Stimulated activated CD4-positive, alpha-beta T cell treated with anti-CD3 and anti-CD28 coated beads, Interleukin-1b, Interleukin-23, amount 100 ng/mL, for 1 hour (primary cell): ENCODE data around the gene C4BPB.

Source experiments
- DNase-seq, 2 donors: peaks; one replicate each; pipeline ENCODE4 v3.0.0-alpha.2; 2020; ENCODE audit warnings: low read depth in 2 of 2

The C4BPB gene

DNA sequence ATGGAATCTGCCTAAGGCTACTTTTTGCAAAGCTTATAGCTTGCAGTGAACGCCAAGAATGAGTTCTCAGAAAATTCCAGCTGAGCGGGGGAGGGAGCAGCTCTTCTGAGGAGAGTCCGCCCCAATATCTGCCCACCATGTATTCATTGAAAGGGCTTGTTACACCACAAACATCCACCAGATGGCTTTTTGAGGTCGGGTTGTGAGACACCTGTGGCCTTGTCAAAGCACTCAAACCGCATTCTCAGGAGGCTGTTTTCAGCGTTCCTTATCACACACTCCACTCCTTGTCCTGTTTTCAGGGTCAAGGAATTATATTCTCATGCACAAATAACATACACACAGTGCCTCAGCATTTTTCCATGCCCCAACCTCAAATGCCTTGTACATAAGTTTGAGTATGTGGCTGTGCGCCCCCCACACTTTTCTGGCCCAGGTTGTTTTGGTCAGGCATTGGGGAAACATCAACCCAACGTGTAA is 3.9 kb upstream of the C4BPB start:
- peak; percentile 4 to 16 for DNase-seq

DNA sequence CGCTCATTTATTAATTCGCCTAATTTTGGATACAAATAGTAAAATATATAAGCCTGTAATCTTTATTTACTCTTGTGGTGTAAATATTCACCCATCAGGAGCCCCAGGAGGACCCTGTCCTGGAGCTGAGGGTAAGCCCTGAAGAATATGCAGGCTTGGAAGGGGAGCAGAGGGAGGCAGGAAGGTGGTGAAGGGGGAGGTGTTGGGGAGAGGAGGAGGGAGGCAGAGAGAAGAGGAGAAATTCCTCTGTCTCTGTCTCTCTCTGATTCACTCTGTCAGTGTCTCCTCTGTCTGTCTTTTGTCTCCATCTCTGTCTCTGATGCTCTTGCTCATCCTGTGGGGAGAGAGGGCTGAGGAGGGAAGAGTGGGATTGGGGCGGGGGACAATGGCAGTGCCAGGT is 2.8 kb upstream of the C4BPB start:
- no peak for DNase-seq

DNA sequence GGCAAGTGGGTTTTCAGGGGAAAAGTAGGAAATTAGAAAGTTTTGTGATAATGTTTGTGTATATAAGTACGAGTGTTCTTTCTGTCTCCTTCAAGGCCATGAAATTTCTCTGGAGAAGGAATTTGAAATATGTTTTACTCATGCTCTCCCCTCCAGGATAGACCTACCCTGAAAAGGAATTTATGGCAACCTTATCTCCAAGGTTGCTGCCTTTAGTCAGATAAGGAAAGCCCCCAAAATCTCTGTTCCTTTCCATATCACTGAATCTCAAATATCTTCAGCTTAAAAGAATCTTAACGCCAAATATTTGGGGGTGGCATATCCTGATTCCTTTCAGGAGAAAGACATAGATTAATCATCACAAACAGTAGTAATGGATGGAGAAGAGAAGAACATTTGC is 499 bp upstream of the C4BPB start:
- DNase-seq, result no peak

DNA sequence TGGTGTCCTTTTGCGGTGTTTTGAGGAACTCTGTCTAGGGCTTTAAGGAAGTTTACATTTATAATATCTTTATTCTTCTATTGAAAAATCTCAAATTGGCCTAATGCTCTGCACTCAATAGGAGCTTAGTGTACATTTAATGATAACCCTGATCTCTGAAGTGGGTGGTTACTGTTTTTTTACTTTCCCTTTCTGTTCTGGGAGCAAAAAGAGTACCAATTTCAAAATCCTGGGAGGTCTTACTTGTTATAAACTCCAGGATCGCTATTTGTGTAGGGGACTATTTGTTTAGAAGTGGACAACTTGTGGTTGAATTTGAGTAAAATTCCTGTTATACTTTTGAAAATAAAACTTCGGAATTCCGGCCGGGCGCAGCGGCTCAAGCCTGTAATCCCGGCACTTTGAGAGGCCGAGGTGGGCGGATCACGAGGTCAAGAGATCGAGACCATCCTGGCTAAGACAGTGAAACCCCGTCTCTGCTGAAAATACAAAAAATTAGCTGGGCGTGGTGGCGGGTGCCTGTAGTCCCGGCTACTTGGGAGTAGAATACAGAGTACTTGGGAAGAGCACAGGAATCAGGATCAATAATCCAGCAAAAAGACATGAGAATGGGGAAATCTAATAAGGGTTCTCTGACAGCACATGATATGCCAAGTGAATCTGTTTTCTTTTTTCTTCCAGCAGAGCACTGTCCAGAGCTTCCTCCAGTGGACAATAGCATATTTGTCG is 1.1 kb downstream of the C4BPB start:
- no peak for DNase-seq

DNA sequence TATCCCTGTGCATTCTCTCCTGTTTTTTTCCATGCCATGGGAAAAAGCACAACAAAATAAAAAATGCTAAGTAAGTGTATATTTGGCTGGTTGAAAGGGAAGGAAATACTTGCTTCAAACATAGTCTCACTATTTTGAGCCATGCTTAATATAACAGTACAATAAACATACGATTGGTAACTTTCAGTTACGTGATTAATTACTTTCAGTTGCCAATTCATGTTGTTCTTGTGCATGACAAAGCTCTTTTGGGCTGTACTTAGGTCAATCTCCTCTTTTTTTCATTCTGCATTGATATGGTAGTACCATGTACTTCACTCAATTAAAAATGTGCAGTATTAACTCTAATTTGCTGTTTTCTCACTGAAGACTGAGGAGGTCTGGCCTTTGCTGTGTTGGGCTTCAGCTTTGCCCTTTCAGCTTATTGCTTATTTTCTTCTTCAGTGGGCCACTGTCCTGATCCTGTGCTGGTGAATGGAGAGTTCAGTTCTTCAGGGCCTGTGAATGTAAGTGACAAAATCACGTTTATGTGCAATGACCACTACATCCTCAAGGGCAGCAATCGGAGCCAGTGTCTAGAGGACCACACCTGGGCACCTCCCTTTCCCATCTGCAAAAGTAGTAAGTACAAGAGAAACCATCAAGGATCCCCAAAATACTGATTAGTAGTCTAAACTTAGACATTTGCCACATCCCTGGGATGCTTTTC is 2.7 kb downstream of the C4BPB start:
- no peak for DNase-seq

DNA sequence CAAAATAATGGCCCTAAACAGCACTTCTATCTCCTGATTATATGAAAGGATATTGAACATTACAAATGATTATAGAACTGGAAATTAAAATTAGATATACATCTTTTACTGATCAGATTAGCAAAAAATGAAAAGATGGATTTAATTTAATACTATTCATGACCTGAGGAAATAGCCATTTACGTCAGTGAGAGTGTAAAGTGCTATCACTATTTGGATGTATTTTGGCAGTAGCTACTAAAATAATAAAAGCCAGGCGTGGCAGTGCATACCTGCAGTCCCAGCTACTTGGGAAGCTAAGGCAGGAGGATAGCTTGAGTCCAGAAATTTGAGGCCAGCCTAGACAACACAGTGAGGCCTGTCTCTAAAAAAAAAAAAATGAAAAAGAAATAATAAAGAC is 5.3 kb downstream of the C4BPB start:
- DNase-seq, result no peak

DNA sequence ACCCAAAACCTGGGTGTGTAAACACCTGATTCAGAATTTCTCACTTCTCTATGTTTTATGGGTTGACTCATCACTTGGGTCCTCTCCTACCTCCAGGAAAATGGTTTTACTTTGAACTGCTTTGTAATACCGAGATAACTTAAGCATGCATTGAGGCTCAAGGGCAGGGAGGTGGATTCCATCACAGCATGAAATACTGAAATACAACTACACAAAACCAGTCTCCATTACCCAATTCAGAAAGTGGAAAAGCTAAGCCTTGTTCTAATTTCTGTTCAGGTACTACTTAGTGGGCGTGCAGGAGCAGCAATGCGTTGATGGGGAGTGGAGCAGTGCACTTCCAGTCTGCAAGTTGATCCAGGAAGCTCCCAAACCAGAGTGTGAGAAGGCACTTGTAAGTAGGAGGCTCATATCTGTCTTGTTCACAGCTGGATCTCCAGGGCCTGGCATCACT is 9.2 kb downstream of the C4BPB start:
- DNase-seq, result no peak

DNA sequence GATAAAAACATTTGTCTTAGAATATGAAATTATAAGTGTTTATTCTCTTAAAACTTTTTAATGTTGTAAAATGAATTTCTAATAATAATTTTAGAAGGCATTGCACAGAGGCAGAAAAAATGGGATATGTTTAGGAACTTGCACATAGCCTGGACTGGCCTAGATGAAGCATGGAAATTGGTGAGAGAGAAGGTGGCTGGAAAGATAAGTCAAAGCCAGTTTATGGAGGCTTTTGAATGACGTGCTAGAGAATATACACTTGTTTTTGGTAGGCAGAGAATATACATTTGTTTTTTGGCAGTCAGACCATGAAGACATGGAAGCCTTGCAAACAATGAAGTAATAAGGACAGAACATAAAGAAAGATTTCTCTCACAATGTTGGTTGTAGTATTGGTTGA is 13.1 kb downstream of the C4BPB start:
- DNase-seq, result no peak

DNA sequence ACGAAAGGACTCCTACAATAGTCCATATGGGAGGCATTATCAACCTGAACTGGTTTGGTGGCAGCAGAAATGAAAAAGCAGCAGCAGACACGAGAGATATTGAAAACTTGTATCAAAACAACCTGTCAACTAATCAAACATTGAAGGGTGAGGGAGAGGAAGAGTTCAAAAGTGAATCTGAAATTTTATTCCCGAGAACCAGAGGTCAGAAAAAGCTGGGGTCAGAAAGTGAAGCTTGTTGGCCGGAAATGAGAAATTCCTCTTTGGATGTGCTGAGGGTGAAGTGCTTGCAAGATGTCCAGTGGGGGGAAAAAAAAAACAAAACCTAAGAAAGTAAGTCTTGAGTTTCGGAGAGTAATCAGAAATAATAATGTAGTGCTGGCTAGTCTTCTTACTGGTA is 13.5 kb downstream of the C4BPB start:
- DNase-seq, result no peak

DNA sequence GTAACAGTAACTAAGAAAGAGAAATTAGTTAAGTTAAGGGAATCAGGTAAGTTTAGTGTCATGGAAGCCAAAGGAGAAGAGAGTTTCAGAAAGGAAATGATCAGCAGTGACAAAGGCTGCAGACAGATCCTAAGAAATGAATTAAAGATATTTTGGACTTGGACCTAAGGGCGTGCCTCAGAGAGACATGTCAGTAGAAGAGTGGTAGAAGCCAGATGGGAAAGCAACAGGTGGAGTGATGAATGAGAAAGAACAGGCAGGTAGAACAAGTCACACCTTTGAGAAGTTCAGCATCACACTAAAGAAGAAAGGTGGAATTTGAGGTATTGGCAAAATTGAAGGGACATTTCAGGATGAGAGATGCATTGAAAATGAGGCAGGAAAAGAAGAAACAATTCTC is 14.0 kb downstream of the C4BPB start:
- no peak for DNase-seq

DNA sequence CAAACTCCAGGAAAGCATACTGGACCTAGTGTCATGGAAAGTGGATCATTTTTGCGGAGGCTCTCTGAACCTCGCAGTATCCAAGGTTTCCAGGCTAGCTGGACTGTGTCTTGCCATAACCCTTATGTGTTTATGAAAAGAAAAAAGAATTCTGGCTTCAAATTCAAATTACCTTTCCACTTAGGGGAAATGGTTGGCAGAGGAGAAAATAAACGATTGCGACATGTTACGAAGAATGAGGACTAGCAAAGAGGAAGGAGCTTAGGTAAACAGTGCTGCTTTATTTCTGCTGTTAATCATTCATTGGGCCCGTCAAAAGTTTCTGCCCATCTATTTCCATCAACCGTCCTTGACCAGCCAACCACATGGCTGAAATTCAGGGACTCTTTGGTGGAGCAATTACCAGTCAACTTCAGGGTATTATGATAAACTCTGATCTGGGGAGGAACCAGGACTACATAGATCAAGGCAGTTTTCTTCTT is 15.3 kb downstream of the C4BPB start, which contains the start of gene C4BPA:
Gene C4BPA, plus strand, starts transcription at position 342 of the 482 bp plus-strand sequence. CDS start 8,793 bp downstream, outside the sequence.
- no peak for DNase-seq

DNA sequence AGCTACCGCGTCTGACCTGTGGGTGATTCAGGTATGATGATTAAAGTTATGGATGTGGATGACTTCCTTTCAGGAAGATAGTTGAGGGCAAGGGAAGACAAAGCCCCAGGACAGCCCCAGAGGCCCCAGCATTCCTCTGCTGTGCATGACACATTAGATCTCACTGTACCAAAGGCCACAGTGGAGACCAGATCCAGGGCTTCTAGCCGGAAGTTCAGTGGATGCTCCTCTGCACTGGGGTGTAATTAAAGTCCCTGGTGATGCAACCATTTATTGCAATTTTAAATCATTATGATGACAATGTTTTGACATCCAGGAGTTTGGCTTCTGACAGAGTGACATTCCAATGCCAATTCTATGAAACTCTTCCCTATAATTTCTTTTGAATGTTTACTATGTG is 20.3 kb downstream of the C4BPB start:
- DNase-seq, result no peak

DNA sequence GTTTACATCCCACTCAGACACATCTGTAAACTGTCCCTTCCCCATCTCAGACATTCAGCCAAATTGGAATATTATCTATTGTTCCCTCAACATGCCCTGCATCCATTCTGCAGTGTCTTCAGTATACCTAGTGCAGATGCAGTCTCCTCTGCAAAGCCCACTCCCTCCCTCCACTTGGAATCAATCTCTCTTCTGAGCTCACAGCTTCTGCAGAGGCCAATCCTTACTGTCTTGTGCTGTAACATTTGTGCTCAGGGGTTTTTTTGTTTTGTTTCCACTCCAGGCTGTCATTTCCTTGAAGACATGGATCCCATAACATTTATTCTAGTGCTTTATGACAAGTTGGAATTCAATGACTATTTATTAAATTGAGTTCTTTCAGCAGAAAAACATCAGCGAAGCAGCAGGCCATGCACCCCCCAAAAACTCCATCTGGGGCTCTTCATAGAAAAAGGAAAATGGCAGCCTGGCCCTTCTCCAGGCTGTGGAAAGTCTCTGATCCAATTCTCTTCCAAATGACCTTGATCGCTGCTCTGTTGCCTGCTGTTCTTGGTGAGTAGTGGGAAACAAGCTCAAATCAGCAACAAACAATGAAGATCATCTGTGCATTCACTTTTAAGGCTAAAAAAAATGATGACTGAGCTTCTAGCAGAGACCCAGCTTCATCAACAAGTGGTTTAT is 24.1 kb downstream of the C4BPB start:
- DNase-seq, result no peak

DNA sequence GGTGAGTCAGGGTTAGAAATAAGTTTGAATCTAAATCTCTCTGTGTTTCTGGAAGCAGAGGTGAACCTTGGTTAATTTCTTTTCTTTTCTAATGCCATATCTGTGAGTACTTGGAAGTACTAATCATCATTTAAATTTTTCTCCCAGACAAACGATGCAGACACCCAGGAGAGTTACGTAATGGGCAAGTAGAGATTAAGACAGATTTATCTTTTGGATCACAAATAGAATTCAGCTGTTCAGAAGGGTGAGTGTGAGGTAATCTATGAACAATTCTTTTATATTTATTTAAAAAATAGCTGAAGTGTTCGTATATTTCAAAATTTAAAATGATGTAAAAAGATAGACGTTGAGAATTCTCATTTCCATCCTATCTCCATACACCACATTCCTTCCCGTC is 26.6 kb downstream of the C4BPB start:
- no peak for DNase-seq

DNA sequence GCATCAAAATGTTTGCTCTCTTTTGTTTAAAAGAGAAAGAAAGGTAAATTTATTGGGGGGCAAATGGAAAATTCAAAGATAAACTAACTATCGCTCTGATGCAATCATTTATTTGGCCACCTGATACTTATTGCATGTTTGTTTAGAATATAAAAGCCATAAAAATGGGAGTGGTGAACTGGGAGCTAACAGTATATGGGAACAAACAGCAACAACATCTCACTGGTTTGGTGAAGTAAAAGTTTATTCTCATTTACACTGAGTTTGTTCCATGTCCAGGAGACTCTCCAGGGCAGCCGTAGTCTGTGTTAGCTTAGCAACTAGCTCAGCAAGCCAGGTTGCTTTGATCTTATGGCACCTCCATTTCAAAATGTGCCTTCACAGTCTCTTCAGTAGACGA is 35.7 kb downstream of the C4BPB start:
- no peak for DNase-seq

DNA sequence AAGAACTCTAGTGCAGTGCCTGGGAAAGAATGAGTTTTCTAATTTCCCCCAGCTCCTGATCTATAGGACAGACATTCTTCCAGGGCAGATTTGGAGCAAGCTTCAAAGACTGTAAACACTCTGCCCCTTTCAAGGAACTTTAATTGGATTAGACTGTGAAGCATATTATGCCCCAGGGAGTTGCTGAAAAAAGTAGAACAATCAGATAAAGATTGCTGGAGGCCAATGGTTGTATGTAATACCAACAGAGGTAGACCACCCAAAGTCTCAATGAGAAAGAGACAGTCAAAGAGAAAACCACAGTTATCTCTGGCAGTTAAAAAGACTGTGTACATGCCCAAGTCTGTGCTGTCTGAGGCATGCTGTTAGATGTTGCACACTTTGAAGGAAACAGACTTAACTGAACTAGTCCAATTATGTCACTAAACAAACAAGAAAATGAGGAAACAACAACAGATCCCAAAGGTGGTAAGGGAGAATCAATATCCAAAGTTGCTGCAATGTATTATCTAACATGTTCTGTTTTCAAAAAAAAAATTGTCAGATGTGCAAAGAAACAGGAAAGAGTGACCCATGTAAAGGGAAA is 39.8 kb downstream of the C4BPB start:
- no peak for DNase-seq

DNA sequence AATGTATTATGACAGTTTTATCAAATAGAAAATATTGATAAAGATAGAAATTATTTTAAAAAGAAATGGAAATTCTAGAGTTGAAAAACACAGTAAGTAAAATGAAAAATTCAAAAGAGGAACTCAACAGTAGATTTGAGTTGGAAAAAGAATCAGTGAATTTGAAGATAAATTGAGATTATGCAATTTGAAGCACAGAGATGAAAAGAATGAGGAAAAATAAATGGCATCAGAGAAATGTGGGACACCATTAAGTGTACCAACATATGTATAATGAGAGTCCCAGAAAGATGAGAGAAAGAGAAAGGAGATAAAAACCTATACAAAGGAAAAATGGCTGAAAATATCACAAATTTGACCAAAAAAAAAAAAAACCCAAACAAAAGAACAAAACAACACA is 40.4 kb downstream of the C4BPB start:
- DNase-seq, result no peak

DNA sequence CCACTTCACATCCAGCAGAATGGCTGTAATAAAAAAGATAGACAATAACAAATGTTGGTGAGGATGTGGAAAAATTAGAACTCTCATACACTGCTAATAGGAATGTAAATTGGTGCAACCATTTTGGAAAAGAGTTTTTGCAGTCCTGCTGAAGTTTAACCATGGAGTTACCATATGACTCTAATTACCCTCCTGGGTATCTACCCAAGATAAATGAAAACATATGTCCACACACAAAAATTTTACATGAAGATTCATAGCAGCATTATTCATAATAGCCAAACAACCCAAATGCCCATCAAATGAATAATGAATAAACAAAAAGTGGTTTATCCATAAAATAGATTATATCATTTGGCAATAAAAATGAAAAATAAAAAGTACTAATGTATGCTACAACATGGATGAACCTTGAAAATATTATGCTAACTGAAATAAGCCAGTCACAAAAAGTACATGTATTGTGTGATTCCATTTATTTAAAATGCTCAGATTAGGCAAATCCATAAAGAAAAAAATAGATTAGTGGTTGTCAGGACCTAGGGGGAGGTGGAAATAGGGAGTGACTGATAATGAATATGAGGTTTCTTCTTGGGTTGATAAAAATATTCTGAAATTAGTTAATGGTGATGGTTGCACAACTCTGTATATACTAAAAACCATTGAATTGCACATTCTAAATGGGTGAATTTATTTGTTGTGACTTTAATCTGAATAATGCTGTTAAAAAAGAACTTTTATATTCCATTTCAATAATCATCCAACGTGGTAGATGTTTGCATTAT is 41.8 kb downstream of the C4BPB start:
- DNase-seq, result no peak

DNA sequence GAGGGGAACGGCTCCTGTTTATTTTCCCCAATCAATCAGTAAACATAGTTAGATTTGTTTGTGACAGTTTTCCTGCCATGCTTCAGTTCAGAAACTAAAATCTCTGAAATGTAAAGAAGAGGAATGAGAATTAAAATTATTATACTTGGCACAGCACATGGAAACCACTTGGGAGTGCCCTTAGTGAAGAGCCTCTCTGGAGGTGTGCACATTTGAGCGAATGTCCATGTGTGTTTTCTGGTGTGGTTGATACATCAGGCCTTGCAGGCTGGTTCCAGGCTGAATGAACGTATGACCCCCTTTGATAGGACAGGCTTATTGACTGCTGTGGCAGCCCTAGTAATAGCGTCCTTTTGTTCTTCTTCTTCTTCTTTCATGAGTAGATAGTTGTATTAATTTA is 42.5 kb downstream of the C4BPB start:
- no peak for DNase-seq

DNA sequence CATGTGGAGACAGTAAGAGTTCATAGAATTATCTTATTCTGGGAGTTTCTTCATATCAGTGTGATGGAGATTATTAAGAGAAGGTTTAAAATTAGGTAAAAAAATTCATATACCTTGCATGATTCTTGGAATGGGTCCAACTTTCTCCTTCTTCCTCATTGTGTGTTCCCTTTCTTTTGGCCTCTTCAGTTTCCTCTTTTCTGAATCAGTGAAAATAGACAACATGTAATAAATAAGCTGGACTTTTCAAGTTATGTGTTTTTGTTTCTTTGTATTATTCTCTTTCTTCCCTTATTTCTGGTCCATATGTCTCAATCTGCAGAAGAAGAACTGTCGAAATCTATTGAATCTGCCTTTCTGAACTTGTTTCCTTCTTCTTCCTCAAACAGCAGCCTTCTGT is 45.9 kb downstream of the C4BPB start:
- no peak for DNase-seq

DNA sequence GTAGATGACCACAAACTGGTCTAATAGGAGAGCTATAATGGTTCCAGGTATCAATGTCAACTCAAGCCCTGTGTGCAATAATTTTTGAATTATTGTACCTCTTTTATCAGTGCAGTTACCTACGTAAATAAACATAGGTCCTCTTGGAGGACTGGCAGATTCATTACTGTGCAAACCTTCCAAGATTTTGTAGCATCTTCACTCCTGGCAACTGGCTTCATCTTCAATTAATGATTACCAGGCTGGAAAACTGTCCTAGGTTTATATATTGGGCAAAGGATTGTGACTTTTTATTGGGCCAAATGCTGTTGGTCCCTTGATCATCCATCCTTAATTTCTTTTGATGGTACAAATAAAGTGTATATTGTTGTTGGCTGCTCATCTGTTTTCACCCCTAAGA is 51.0 kb downstream of the C4BPB start:
- DNase-seq, result no peak
